ENCODE measurements around the gene LIPJ.

The LIPJ gene

GRCh38 chr10:88652616-88653015, 66.1 kb downstream of the LIPJ start:
- no peak for TF ChIP-seq CTCF (conservative IDR thresholded peaks at IDR 0.05; ENCODE audit: low read depth)
- POLR2A ChIA-PET (ENCODE audit: low non-redundant PET): no interaction called here
- CTCF ChIA-PET: interaction anchor here (1.2 kb wide), 1 partner anchor 36 kb away, joined by 5 read pairs; no protein-coding TSS in a partner anchor
- no peak overlapping the region for H3K27ac ChIP-seq
- no peak for DNase-seq (ENCODE audit: low spot score)
